Dermis microvascular lymphatic vessel endothelial cell (primary cell): ENCODE measurements around the gene CCDC148. TPM values are rescaled to one million over a fixed set of nuclear protein-coding genes. Genes with fewer than 3 reads are reported as not detected.
A peak's percentile ranks its signal among the peaks of the same experiment; 100 is the strongest.
"Not testable (repeated sequence)": the region's sequence is repeated elsewhere in the genome, so short reads cannot be mapped to it uniquely, and the experiment has no call there.

Experiments used
- DNase-seq, 2 donors: peaks; one replicate each; pipeline versions ENCODE4 v3.0.0 to v3.0.0-alpha.2; 2010; ENCODE audit warnings: low read depth in 2 of 2
- total RNA-seq: library from RNA; depleted of rRNA; stranded (reverse); fragments of >200 nt; gene quantifications from 2 replicates; pipeline ENCODE4 v1.2.1, GENCODE V29; 2014

CCDC148 gene
- total RNA-seq, 1 donor from 2014 or later, result 0.13 TPM

DNA sequence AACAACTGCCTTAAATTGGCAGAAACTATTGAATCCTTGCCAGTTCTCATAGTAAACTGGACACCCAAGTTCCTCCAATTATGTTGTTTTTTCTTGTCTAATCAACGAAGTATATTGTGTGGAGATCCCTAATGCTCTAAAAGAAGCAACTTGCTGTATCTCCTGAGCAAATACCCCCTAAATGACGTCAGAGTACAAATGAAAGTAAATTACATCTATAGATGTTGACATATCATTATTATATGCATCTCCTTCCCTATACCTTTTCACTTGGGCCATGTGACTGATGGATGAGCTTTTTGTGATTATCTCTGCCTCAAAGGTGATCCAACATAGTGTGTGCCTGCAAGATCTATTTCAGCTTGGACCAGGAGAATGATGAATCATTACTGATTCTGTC, 159.4 kb downstream of the CCDC148 start:
- no peak for DNase-seq

DNA sequence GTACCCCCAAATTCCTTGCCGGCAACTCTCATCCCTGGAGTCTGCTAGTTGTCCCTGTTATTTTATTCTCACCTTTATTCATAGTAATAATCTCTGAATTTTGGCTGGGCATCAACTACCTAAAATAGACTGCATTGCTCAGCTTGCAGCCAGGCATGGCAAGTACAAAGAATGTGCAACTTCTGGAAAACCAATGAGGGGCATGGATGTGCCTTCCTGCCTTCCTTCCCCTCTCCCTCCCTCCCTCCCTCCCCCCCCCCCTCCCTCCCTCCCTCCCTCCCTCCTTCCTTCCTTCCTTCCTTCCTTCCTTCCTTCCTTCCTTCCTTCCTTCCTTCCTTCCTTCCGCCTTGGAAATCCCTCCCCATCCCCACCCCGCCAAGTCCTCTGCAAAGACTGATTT, 162.8 kb downstream of the CCDC148 start:
- no peak for DNase-seq

DNA sequence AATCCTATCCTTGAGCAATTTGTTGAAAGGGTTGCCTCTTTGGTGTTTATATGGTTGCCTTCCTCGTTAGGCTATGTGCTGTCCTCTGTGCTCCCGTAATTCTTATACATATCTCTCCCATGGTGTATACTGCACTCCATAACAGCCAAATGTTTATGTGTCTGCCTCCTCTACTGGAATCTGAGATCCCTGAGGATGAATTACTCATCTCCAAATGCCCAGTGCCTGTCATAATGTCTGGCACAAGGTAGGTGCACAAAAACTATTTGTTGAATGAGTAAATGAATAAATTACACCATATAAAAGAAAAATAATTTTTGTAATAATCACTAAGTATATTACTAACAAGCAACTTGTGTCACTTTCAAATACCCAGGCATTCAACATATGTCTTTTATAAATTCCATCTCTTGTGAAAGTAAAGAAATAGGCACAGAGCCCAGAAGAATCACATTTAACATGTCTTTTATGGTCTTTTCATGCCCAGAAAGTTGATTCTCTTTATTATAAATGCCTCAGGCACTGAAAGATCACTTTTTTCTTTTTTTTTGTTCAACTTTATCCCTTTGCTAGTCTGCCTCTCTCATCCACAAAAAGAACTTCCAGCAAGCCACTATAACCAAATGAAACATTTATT, 164.9 kb downstream of the CCDC148 start:
- DNase-seq, result no peak

DNA sequence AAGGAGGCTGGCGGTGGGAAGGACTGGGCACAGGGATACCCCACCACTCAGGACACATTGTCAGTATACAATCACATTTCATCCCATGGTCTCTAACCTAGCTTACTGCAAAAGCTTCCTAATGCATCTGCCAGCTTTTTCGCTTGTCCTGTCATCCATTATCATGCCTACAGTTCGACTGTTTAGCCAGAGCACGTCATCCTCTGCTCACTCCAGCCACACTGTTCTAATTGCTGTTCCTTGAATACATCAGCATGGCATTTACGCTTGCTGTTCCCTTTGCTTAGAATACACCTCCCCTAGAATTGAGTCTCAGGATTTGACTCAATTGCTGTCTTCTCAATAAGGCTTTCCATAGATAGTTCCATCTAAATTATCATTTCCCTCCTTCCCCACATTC, 166.3 kb downstream of the CCDC148 start:
- no peak for DNase-seq

DNA sequence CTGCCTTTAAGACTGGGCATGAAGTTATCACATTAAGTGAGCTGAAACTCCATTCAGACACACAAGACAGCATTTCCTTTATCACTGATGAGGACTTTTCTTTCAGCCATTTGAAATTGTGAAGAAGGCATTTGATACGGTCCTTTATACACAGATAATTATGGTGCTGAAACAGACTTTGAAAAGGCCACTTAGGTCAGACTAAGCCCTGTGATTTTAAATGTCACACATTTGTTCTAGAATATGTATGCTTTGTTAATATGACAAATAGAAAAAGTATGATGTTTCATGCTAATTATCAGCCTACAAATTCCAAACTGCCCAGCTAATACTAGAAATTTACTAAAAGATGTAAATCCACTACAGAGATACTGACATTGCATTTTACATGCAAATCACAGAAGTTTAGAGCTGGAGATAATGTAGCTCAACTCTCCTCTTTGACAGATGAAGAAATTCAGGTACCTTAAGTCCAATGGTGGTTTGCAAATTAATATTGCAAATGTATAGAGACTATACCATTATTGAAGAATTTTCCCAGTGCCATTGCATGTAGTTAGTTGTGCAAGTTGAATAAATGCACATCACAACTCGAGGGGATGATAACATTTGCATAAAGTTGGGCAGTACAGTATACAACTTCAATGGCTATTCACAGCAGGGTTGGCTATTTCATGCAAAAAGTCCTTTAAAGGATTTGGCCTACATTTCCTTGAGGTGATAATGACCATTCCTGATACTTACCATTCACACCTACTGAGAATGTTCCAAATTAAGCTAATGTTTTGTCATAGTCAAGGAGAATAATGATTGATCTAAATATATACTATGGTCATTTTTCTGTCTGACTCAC, 179.7 kb downstream of the CCDC148 start:
- no peak for DNase-seq

DNA sequence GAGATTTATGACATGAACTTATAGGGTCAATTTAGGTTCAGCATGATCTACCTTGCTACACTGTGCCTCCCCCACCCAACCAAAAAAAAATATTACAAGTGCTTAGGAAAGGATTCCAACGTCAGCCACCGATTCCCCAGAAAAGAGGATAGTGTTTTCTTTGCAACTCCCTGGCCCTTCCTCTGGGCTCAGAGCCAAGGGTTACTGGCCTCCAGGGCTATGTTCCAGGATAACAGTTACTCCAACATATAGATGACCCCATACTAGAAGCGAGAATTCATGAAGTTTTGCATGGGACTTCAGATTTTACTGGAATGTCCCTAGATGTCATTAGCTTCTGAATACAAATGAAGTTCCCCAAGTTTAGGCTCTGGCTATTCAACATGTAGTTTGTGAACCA, 182.8 kb downstream of the CCDC148 start:
- no peak for DNase-seq

DNA sequence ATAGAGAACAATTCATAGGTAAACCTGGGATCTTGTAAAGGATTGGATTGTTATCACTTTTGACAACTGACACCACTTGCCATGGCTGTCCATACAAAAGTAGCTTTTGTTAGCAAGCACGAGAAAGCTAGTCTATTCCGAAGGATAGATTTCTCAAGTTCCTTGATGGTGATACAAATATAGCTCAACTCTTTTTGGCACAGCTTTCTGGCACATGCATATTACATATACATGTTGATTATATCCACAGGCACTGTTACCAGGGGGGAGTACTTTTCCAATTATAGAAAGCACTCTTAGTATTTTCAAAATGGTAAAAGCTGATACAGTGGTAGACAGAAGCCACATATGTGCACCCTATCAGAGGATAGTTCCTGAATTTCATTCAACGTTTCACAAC, 186.0 kb downstream of the CCDC148 start:
- no peak for DNase-seq

DNA sequence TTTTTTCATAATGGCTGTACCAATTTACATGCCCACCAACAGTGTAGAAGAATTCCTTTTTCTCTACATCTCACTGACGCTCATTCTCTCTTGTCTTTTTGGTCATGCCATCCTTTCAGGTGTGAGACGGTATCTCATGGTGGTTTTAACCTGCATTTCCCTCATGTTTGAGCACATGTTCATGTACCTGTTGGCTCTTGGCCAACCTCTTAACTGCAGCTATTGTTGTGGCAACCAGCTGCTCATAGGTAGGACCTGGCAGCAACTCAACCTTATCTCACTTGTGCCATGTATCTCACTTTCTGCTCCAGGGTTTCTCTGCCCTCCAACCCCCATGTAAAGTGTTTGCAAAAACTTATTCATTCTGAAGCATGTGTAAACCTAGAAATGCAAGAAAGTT, 187.4 kb downstream of the CCDC148 start:
- DNase-seq, result no peak

DNA sequence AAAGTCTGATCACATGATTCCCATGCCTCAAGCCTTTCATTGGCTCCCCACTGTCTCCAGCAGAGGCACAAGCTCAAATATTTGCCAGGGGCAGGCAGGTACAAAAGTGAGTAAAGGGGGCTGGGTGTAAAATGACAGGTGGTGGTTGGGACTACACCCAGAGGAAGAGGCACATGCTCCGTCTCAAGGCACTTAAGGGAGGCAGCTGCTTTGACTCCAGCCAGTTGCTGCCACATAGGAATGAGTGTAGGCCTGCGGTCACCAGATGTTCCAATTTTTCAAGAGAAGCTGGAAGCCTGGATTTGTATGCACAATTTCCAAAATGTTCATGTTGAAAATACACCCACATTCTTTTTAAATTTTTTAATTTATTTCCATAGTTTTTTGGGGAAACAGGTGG, 190.4 kb downstream of the CCDC148 start:
- DNase-seq, result no peak

DNA sequence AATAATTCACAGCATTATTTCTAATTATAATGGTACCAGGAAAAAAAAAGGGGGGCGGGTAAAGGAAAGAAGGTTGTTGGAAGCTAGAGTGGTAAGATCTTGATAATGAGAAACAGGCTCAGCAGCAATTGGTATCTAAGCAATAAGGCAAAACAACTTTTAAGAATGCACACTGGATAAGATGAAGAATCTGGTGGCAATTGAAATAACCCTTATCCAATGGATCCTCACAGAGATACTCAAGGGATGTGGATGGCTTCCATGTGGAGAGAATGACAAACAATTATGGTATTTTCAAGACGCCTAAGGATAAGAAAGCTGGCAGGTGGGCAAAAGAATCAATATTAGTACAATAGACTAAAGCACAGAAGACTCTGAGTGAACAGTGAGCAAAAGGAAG, 201.3 kb downstream of the CCDC148 start:
- no peak for DNase-seq

DNA sequence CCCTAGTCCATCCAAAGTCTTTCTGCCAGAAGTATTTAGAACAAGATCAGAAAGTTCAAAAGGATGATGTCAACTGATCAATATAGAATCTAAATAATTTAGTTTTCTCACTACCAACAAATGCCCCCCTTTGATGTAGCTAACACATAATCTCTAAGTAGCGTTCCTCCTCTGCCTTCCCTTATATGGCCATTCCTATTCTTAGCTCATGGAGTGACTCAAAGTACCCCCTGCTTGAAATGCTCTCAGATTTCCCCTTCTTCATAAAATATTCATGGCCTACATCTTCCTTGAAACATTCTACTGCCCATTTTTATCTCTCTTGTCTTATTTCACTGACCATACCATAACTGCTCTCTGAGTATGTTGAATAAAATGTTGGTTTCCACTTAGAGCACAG, 203.4 kb downstream of the CCDC148 start:
- no peak for DNase-seq

DNA sequence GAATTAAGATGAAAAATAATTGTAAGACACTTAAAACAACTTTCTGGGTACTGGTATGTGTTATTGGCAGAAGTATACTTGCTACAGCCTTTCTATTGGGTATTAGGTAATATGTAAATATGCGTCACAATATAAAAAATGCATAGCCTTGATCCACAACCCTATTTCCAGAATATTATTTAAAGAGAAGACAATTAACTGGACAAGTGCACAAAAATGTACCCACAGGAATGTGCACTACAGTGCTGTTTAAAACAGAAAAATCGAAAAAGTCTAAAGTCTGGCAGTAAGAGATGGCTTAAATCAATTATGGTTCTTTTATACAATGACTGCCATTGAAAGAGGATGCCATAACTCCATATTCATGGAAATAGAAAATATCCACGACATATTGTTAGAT, 205.2 kb downstream of the CCDC148 start:
- no peak for DNase-seq

DNA sequence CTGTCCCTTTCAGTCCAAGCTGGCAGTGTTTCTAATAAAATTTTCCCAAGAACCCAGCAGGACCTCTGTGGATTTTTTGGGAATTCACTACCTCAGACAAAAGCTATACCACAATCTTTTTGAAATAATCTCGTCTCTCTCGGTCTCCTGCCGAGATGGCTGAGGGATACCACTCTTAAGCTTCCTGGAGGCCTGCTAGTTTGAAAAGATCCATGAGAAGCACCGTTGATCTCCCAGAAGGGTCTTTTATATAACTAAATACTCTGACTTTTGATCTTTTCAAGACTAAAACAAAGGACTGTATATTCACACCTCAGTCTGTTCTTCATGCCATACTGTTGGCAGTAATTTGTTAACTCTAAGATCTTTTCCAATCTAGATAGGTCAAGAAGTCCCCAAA, 213.2 kb downstream of the CCDC148 start:
- DNase-seq, result no peak

DNA sequence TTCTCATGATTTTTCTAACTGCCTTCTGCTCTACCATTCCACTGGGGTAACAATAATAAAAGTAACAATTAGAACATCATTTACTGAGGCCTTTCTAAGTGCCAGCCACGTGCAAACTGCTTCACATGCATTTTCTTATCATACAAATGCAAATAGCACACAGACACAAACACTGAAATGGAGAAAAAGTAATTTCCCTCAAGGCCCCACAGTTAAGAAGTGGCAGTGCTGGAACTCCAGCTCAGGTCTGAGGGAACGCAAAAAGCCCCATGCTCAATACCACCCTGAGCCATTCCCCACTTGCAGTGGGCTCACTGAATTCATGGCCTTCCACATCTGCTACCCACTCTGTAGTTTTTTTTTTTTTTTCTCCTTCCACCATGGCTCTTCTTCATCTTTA, 214.3 kb downstream of the CCDC148 start:
- DNase-seq, result no peak

DNA sequence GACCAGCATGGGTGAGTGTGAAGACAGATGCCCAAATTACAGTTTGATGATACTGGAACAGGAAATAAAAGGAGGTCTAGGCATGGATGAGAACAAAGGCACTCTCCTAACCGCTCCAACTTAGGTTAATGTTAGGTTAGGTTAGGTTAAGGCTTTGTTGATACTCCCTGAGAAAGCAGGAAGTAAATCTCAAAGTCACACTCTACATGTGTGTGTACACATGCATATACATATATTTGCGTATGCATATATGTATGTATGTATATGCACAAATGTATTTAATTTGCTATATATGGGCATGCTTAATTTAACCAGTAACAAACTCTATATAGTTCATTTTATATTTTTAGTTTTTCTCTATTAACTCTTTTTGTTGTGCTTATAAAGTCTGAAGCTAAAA, 215.6 kb downstream of the CCDC148 start:
- no peak for DNase-seq

DNA sequence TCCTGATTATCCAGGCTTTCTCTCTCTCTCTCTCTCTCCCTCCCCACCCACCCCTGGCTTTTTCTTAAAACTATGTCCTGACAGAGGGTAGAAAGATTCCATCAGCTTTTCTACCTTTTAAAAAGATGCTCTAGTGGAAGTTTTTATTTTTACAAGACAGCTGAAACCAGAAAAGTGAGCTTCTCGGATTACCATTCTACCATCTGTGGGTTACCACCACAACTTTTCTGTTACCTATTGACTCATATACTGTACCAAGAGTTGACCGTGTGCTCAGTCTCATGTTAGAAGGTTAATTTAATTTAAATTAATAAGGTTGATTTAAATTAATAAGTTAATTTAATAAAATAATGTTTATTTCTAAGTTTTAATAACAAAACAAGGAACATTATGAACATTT, 217.3 kb downstream of the CCDC148 start:
- no peak for DNase-seq

DNA sequence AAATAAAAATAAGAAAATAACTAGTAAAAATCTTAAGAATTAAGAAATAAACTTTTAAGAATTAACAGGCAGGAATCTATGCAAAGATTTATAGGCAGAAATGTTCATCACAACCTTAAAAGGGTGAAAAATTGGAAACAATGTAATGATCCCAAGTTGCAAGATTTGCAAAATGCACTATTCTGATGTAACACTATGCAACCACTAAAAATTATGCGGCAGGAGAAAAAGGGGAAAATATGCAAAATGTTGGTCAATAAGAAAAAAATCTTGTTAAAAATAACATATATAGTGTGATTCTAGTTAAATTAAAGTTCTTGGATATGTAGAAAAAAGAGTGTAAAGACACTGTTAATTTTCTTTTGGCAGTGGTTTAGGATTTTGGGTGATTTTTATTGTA, 222.1 kb downstream of the CCDC148 start:
- no peak for DNase-seq

DNA sequence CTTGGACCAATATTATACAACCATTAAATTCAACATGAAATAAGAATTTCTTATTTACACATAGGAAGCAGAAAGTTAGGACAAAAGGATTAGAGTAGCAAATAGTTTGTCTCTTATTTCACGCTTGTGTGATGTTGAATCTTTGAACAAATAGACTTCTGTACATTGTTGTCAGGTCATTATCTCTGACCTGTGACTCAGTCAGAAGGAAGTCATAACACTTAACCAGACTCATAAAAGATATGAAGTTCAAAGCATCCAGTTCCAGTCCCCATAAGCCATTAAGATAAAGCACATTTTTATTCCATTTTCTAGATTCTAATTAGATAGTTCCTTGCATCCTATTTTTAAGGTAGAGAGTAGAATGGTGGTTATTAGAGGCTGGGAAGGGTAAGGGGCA, 224.1 kb downstream of the CCDC148 start:
- DNase-seq, result peak in 1 of 2 donors; percentile 68

DNA sequence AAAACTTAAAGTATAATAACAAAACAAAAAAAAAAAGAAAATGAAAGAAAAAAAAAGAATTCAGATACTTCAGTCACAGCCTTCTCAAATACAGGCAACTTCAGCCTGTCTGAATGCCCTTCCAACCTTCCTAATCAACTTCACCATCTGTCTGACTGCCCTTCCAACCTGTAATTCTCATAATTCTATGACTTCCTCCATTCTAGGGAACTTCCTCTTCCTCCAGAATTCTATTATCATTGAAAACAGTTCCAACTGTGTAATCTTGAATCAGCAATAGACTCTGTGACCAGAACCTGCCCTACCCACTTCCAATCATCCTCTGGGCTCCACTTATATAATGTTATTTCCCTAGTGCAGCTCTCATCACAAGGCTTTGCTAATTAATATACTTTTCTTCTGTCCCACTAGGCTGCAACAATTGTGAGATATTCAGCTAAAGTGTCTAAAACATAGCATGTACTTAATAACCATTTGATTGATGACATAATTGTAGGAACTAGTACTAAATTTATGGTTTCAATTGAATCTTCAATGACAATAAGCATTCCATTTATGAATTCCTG, 227.5 kb downstream of the CCDC148 start:
- DNase-seq, result no peak

DNA sequence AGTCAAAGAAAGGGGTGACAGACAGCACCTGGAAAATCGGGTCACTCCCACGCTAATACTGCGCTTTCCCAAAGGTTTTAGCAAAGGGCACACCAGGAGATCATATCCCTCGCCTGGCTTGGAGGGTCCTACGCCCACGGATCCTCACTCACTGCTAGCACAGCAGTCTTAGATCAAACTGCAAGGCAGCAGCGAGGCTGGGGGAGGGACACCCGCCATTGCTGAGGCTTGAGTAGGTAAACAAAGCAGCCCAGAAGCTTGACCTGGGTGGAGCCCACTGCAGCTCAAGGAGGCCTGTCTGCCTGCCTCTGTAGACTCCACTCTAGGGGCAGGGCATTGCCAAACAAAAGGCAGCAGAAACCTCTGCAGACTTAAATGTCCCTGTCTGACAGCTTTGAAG, 233.5 kb downstream of the CCDC148 start:
- DNase-seq, result not testable (repeated sequence)

DNA sequence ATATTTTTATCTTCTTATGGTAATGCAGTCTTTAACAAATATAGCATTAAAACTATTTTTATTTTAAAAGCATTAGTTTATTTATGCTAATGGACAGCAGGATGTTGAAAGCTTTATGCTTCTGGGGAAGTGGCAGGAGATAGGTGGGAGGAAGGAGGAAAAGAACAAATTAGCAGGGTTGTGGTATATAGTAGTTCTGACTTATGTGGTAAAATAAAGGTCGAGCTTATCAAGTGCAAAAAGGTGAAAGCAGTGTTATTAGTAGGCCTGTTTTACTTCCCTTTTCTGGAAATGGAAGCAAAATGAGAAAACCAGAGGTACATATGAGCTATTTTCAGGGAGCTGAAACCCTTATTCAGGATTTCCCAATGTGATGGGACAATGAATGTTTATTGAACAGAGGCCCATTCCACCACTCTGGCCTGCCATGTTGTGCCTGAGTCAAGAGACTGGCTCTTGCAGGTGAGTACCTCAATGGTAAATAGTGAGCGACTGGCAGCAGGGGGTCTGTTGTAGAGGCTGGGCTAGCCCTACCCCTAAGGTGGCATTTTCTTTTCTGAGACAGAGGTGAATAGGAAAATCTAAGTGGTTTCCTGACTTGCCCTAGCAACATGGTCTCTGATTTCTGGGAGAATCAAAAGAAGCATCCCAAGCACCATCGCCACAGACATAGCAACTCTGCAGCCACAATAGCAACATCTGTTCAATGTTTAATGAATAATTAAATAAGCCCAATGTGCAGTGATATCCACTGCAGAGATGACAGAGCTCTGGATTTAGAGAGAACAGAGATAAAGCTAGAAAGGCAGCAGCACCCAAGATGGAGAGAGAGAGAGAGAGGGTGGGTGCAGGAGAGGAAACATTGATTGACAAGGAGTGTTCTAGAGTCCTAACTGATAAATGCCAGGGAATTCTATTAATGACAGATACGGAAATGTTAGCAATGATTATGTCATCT, 235.2 kb downstream of the CCDC148 start:
- DNase-seq, result no peak

DNA sequence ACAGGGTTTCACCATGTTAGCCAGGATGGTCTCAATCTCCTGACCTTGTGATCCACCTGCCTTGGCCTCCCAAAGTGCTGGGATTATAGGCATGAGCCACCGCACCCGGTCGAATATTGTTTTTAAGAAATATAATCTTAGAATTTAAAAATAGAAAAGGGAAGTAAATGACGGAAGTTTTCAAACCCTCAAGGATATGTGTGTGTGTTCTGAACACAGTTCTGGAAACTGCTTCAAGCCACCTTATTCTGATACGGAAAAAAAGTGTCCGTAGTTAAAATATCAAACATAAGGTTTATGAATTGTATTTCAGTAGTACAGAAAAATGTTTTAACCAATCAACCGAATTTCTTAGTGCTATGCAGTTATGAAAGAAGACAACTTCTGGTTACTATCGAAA, 239.0 kb downstream of the CCDC148 start:
- no peak for DNase-seq
